Uterus (tissue), 4 donors: ENCODE measurements around the gene TUBB6. TPM values are rescaled to one million over a fixed set of nuclear protein-coding genes. Genes with fewer than 3 reads are reported as not detected.

Source experiments
- DNase-seq, 2 donors: peaks; one replicate each; pipeline ENCODE4 v3.0.0-alpha.2; 2019 to 2020
- H3K27ac ChIP-seq, 2 donors: fragments of 200-600 bp; sonication (generic); 1 replicate in 1 of 2; 2 replicates in 1 of 2; pipeline ENCODE4 v1.5.1; 2016 to 2018
- H3K27me3 ChIP-seq, 2 donors: fragments of 200-600 bp; sonication (generic); one replicate each; pipeline ENCODE4 v1.5.1; 2018 to 2019; ENCODE audit warnings: control low read depth in 1 of 2
- H3K36me3 ChIP-seq, 2 donors: fragments of 200-600 bp; sonication (generic); one replicate each; pipeline ENCODE4 v1.5.1; 2019; ENCODE audit warnings: control low read depth in 1 of 2
- H3K4me1 ChIP-seq, 2 donors: fragments of 200-600 bp; sonication (generic); one replicate each; pipeline ENCODE4 v1.5.1; 2018 to 2019; ENCODE audit warnings: control low read depth in 1 of 2
- H3K4me3 ChIP-seq, 2 donors: fragments of 200-600 bp; sonication (generic); 1 replicate in 1 of 2; 2 replicates in 1 of 2; pipeline ENCODE4 v1.5.1; 2018 to 2019; ENCODE audit warnings: mild to moderate bottlenecking in 1 of 2
- H3K9me3 ChIP-seq, 2 donors: fragments of 200-600 bp; sonication (generic); one replicate each; pipeline ENCODE4 v1.5.1; 2019; ENCODE audit warnings: control low read depth in 1 of 2
- CTCF ChIP-seq, 4 experiments: fragments of 200-600 bp in 2 of 4; fragments of 450-650 bp in 2 of 4; sonication (generic) in 2 of 4; IDR thresholded peaks; one replicate each; pipeline ENCODE4 v1.5.1; 2016 to 2019; ENCODE audit warnings: antibody characterized with exemption in 4 of 4, mild to moderate bottlenecking in 2 of 4, moderate library complexity in 1 of 4
- POLR2A ChIP-seq, 2 donors: fragments of 450-650 bp; IDR thresholded peaks; one replicate each; pipeline ENCODE4 v1.6.1; 2016; ENCODE audit warnings: antibody characterized with exemption in 2 of 2, mild to moderate bottlenecking in 1 of 2, moderate library complexity in 1 of 2
- intact Hi-C: fragments of 100-400 bp; cut with DNase I; formaldehyde crosslinking; loops from one replicate; pipeline ENCODE4 v1.15.1; 2023; ENCODE audit warnings: low total_unique reads
- total RNA-seq, 4 donors: library from RNA; depleted of rRNA in 3 of 4; stranded (reverse); fragments of >200 nt in 3 of 4; gene quantifications; one replicate each; pipeline versions ENCODE4 v1.1.0 to v1.2.4, GENCODE V29; 2014 to 2023
- donor health status: DM: yes; HTN: yes; CAD: no.

The TUBB6 gene
- total RNA-seq, 4 donors from 2014 or later: 222 to 456 (median 280) TPM

- H3K4me1 ChIP-seq: no peaks in the 10 kb centered on the region
- no peaks in the 10 kb centered on the region for H3K9me3 ChIP-seq
- H3K36me3 ChIP-seq: no peaks in the 10 kb centered on the region
- H3K27ac ChIP-seq: no peak overlapping the region
- peak in 1 of 2 donors; percentile 4 for DNase-seq
- intact Hi-C loops: no loop called here
- no peak overlapping the region for H3K4me3 ChIP-seq
- TF ChIP-seq CTCF (IDR thresholded peaks at IDR 0.05) (no peak), POLR2A (IDR thresholded peaks at IDR 0.05) (no peak)
- H3K27me3 ChIP-seq: no peaks in the 10 kb centered on the region
Observed at GRCh38 chr18:12296087-12296403, 12.0 kb upstream of the TUBB6 start.

GRCh38 chr18:12296457-12296856 lies 11.6 kb upstream of the TUBB6 start:
- no peak for TF ChIP-seq POLR2A (IDR thresholded peaks at IDR 0.05)
- Histone ChIP-seq H3K9me3 (no peaks in the 10 kb centered on the region), H3K27me3 (no peaks in the 10 kb centered on the region), H3K36me3 (no peaks in the 10 kb centered on the region), H3K4me3 (no peak overlapping the region), H3K4me1 (no peaks in the 10 kb centered on the region), H3K27ac (no peak overlapping the region)
- intact Hi-C loops: no loop called here
- peak in 1 of 2 donors; percentile 15 for DNase-seq

GRCh38 chr18:12299862-12300261 lies 8.2 kb upstream of the TUBB6 start:
- no peak for DNase-seq
- Histone ChIP-seq H3K4me3 (no peak overlapping the region), H3K9me3 (no peaks in the 10 kb centered on the region), H3K27ac (no peak overlapping the region), H3K4me1 (no peaks in the 10 kb centered on the region), H3K27me3 (no peaks in the 10 kb centered on the region), H3K36me3 (no peaks in the 10 kb centered on the region)
- TF ChIP-seq POLR2A (IDR thresholded peaks at IDR 0.05) (no peak), CTCF (IDR thresholded peaks at IDR 0.05) (no peak)
- intact Hi-C loops: no loop called here

GRCh38 chr18:12301263-12302005 lies 6.6 kb upstream of the TUBB6 start:
- peak in 1 of 2 donors; percentile 8 for DNase-seq

DNA sequence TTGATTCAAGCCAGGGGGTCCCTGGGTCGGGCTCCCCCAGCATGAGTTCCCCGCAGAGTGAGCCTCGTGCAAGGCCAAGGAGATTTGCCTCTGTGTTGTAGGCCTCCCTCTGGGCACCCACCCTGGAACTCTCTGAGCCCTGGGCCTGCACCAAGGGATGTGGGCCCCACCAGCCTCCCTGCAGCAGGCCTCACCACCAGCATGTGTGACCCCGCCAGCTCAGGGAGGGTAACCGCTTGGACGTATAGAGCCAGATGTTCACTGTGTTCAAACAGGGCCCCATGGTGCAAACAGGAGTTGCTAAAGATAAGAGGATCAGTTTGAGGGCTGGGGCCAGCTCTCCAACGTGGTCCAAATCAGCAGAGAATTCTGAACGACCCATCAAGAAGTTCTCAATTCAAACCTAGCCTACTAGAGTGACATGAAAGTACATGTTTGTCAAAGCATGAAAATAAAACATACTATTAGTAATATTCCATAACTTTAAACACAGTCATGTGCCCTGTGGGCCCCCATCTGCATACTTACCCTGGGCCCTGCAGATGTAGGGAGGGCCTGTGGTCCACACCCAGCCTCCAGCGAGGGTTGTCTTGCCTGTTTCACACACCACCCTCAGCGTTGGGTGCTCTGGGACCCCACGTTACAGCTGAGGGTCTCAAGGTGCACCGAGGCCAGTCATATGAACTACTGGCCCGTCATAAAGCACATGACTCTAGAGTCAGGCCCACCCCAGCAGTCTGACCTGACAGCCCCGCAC lies 5.5 kb upstream of the TUBB6 start:
- Histone ChIP-seq H3K36me3 (no peaks in the 10 kb centered on the region), H3K27me3 (no peaks in the 10 kb centered on the region), H3K4me1 (peaks cover 0 to 4% of the 10 kb centered on the region in 2 donors), H3K4me3 (no peak overlapping the region), H3K9me3 (no peaks in the 10 kb centered on the region), H3K27ac (no peak overlapping the region)
- peak in 1 of 2 donors; percentile 8 for DNase-seq
- TF ChIP-seq POLR2A (IDR thresholded peaks at IDR 0.05) (no peak), CTCF (IDR thresholded peaks at IDR 0.05) (no peak)
- intact Hi-C loops: no loop called here

More at GRCh38 chr18:12301263-12302005, 6.6 kb upstream of the TUBB6 start:
- no peak overlapping the region for H3K27ac ChIP-seq
- no peaks in the 10 kb centered on the region for H3K9me3 ChIP-seq
- H3K4me3 ChIP-seq: no peak overlapping the region
- intact Hi-C loops: no loop called here
- H3K4me1 ChIP-seq: peaks cover 0 to under 1% of the 10 kb centered on the region in 2 donors
- H3K36me3 ChIP-seq: no peaks in the 10 kb centered on the region
- TF ChIP-seq POLR2A (IDR thresholded peaks at IDR 0.05) (no peak), CTCF (IDR thresholded peaks at IDR 0.05) (no peak)
- no peaks in the 10 kb centered on the region for H3K27me3 ChIP-seq
